ENCODE measurements around the gene EEPD1.
A peak's percentile ranks its signal among the peaks of the same experiment; 100 is the strongest.

The EEPD1 gene

GRCh38 chr7:36260481-36260880 is 107.4 kb downstream of the EEPD1 start:
- DNase-seq (ENCODE audit: low spot score) = no peak

GRCh38 chr7:36261019-36261754 is 108.1 kb downstream of the EEPD1 start:
- peak; percentile 38 for DNase-seq (ENCODE audit: low spot score)

- DNase-seq (ENCODE audit: low spot score) = no peak
Observed at GRCh38 chr7:36262309-36263094, 109.4 kb downstream of the EEPD1 start.

- DNase-seq (ENCODE audit: low spot score) = no peak
Observed at GRCh38 chr7:36263095-36263484, 110.0 kb downstream of the EEPD1 start.

- no peak for DNase-seq (ENCODE audit: low spot score)
Observed at GRCh38 chr7:36264123-36264801, 111.2 kb downstream of the EEPD1 start.

GRCh38 chr7:36264913-36265516 is 112.0 kb downstream of the EEPD1 start:
- DNase-seq (ENCODE audit: low spot score) = no peak

- DNase-seq (ENCODE audit: low spot score) = no peak
Observed at GRCh38 chr7:36265680-36266079, 112.6 kb downstream of the EEPD1 start.

GRCh38 chr7:36266190-36266589 is 113.1 kb downstream of the EEPD1 start:
- DNase-seq (ENCODE audit: low spot score) = no peak

GRCh38 chr7:36266683-36267082 is 113.6 kb downstream of the EEPD1 start:
- no peak for DNase-seq (ENCODE audit: low spot score)

GRCh38 chr7:36272211-36272566 is 119.1 kb downstream of the EEPD1 start:
- DNase-seq (ENCODE audit: low spot score) = no peak

- DNase-seq (ENCODE audit: low spot score) = no peak
Observed at GRCh38 chr7:36272567-36273269, 119.7 kb downstream of the EEPD1 start.

- DNase-seq (ENCODE audit: low spot score) = no peak
Observed at GRCh38 chr7:36273836-36274235, 120.8 kb downstream of the EEPD1 start.

- no peak for DNase-seq (ENCODE audit: low spot score)
Observed at GRCh38 chr7:36275735-36276284, 122.8 kb downstream of the EEPD1 start.

- DNase-seq (ENCODE audit: low spot score) = no peak
Observed at GRCh38 chr7:36276428-36277248, 123.6 kb downstream of the EEPD1 start.

- DNase-seq (ENCODE audit: low spot score) = no peak
Observed at GRCh38 chr7:36277249-36277542, 124.1 kb downstream of the EEPD1 start.

- no peak for DNase-seq (ENCODE audit: low spot score)
Observed at GRCh38 chr7:36278069-36278619, 125.1 kb downstream of the EEPD1 start.

- no peak for DNase-seq (ENCODE audit: low spot score)
Observed at GRCh38 chr7:36278620-36279172, 125.6 kb downstream of the EEPD1 start.

GRCh38 chr7:36279200-36279925 is 126.3 kb downstream of the EEPD1 start:
- no peak for DNase-seq (ENCODE audit: low spot score)

GRCh38 chr7:36279926-36280315 is 126.9 kb downstream of the EEPD1 start:
- no peak for DNase-seq (ENCODE audit: low spot score)

All from COLO829 (cell line).